SK-N-SH treated with all-trans-retinoic acid at 6 μM for 48 hours (cell line): Measurements from ENCODE around the gene TMEM60.

ENCODE experiments used
- ATAC-seq: fragments of 200-7000 bp; cut with Tn5 transposase; 3 replicates; pipeline ENCODE4 v1.9.1; 2020; ENCODE audit warnings: mild to moderate bottlenecking, moderate library complexity
- ARNTL ChIP-seq: fragments of 450-650 bp; formaldehyde crosslinking; IDR thresholded peaks from 2 replicates; pipeline ENCODE4 v1.5.0; 2020; ENCODE audit warnings: low read depth, mild to moderate bottlenecking, moderate library complexity, borderline replicate concordance
- BACH2 ChIP-seq: fragments of 250-450 bp; sonication (Bioruptor Pico); IDR thresholded peaks from 2 replicates; pipeline ENCODE4 v1.9.0; 2021; ENCODE audit warnings: mild to moderate bottlenecking, borderline replicate concordance
- CREB5 ChIP-seq: fragments of 250-450 bp; sonication (Bioruptor Pico); IDR thresholded peaks from 2 replicates; pipeline ENCODE4 v1.5.1; 2020; ENCODE audit warnings: low read depth, mild to moderate bottlenecking, moderate library complexity
- ESRRG ChIP-seq: fragments of 250-450 bp; sonication (Bioruptor Pico); IDR thresholded peaks from 2 replicates; pipeline ENCODE4 v1.6.1; 2021; ENCODE audit warnings: mild to moderate bottlenecking
- GLIS3 ChIP-seq: fragments of 250-450 bp; sonication (Bioruptor Pico); IDR thresholded peaks from 2 replicates; pipeline ENCODE4 v1.5.0; 2020; ENCODE audit warnings: mild to moderate bottlenecking, moderate library complexity
- ISL1 ChIP-seq: fragments of 250-450 bp; sonication (Bioruptor Pico); IDR thresholded peaks from 2 replicates; pipeline ENCODE4 v2.1.2; 2022; ENCODE audit warnings: mild to moderate bottlenecking, moderate library complexity
- OSR1 ChIP-seq: fragments of 250-450 bp; sonication (Bioruptor Pico); IDR thresholded peaks from 2 replicates; pipeline ENCODE4 v1.8.0; 2022; ENCODE audit warnings: moderate library complexity, mild to moderate bottlenecking, inconsistent platforms
- PPARA ChIP-seq: fragments of 250-450 bp; sonication (Bioruptor Pico); IDR thresholded peaks from 2 replicates; pipeline ENCODE4 v1.5.0; 2020; ENCODE audit warnings: mild to moderate bottlenecking, borderline replicate concordance
- SNAI2 ChIP-seq: fragments of 250-450 bp; sonication (Bioruptor Pico); IDR thresholded peaks from 2 replicates; pipeline ENCODE4 v1.5.0; 2020; ENCODE audit warnings: mild to moderate bottlenecking, moderate library complexity
- TCF4 ChIP-seq: fragments of 250-450 bp; sonication (Bioruptor Pico); IDR thresholded peaks from 2 replicates; pipeline ENCODE4 v1.8.0; 2021; ENCODE audit warnings: mild to moderate bottlenecking, moderate library complexity, borderline replicate concordance
- TOX ChIP-seq: fragments of 250-450 bp; sonication (Bioruptor Pico); IDR thresholded peaks from 2 replicates; pipeline ENCODE4 v1.8.0; 2021; ENCODE audit warnings: mild to moderate bottlenecking, moderate library complexity, borderline replicate concordance
- ZC3H10 ChIP-seq: fragments of 250-450 bp; sonication (Bioruptor Pico); IDR thresholded peaks from 2 replicates; pipeline ENCODE4 v1.5.1; 2021; ENCODE audit warnings: mild to moderate bottlenecking, moderate library complexity
- ZFP3 ChIP-seq: fragments of 250-450 bp; sonication (Bioruptor Pico); IDR thresholded peaks from 2 replicates; pipeline ENCODE4 v1.5.0; 2020; ENCODE audit warnings: mild to moderate bottlenecking, moderate library complexity
- ZFP30 ChIP-seq: fragments of 450-650 bp; formaldehyde crosslinking; IDR thresholded peaks from 2 replicates; pipeline ENCODE4 v1.5.0; 2022; ENCODE audit warnings: mild to moderate bottlenecking, moderate library complexity
- ZNF70 ChIP-seq: fragments of 450-650 bp; formaldehyde crosslinking; IDR thresholded peaks from 2 replicates; pipeline ENCODE4 v1.5.0; 2020; ENCODE audit warnings: mild to moderate bottlenecking, moderate library complexity
- ZNF8 ChIP-seq: fragments of 450-650 bp; formaldehyde crosslinking; IDR thresholded peaks from 2 replicates; pipeline ENCODE4 v1.5.0; 2020; ENCODE audit warnings: mild to moderate bottlenecking, moderate library complexity
- TF ChIP-seq, protein P1 (sequence below): fragments of 250-450 bp; sonication (Bioruptor Pico); IDR thresholded peaks from 2 replicates; pipeline ENCODE4 v1.8.0; 2020; ENCODE audit warnings: mild to moderate bottlenecking, moderate library complexity, borderline replicate concordance
- TF ChIP-seq, protein P2 (sequence below): fragments of 250-450 bp; sonication (Bioruptor Pico); IDR thresholded peaks from 2 replicates; pipeline ENCODE4 v1.8.0; 2021; ENCODE audit warnings: low read depth, mild to moderate bottlenecking, moderate library complexity, borderline replicate concordance
- TF ChIP-seq, protein P3 (sequence below): fragments of 250-450 bp; sonication (Bioruptor Pico); IDR thresholded peaks from 2 replicates; pipeline ENCODE4 v1.5.0; 2020; ENCODE audit warnings: mild to moderate bottlenecking, moderate library complexity
- TF ChIP-seq, protein P4 (sequence below): fragments of 250-450 bp; sonication (Bioruptor Pico); IDR thresholded peaks from 2 replicates; pipeline ENCODE4 v1.5.1; 2021; ENCODE audit warnings: mild to moderate bottlenecking, moderate library complexity

The TMEM60 gene

GRCh38 chr7:77830649-77831355 is 32.6 kb upstream of the TMEM60 start:
- TF ChIP-seq ZNF8 (CRISPR knock-in tag) (no peak), ESRRG (CRISPR knock-in tag) (no peak), GLIS3 (no peak), ISL1 (CRISPR knock-in tag) (no peak), SNAI2 (CRISPR knock-in tag) (no peak)
- ATAC-seq, result no peak

- no peak for ATAC-seq
These were observed 29.8 kb upstream of the TMEM60 start for GRCh38 chr7:77827999-77828398.

DNA sequence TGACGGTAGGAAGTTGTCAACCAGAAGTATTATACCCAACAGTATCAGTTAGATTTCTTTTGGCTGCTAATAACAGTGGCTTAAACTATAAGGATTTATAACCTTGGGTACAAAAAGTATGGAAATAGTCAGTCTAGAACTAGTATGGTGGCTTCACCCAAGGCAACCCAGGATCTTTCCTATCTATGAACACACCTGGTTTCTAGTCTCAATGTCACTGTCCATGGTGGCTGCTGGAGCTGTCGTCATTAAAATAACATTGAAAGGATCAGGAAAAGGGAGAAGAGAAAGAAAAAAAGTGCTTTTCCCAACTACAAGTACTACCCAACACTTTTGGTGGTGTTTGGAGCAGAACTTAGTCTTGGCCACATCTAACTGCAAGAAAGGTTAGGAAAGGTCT is 28.1 kb upstream of the TMEM60 start:
- no peak for ATAC-seq
- TF ChIP-seq ARNTL (CRISPR knock-in tag), result no peak
- no peak for TF ChIP-seq BACH2
- TF ChIP-seq SNAI2 (CRISPR knock-in tag), result no peak
- TF ChIP-seq ZFP3 (CRISPR knock-in tag), result no peak
- TF ChIP-seq TCF4 (CRISPR knock-in tag), result no peak
- no peak for TF ChIP-seq ZNF70 (CRISPR knock-in tag)
- TF ChIP-seq ESRRG (CRISPR knock-in tag), result no peak
- TF ChIP-seq OSR1 (CRISPR knock-in tag), result no peak
- TF ChIP-seq, protein P1, sequence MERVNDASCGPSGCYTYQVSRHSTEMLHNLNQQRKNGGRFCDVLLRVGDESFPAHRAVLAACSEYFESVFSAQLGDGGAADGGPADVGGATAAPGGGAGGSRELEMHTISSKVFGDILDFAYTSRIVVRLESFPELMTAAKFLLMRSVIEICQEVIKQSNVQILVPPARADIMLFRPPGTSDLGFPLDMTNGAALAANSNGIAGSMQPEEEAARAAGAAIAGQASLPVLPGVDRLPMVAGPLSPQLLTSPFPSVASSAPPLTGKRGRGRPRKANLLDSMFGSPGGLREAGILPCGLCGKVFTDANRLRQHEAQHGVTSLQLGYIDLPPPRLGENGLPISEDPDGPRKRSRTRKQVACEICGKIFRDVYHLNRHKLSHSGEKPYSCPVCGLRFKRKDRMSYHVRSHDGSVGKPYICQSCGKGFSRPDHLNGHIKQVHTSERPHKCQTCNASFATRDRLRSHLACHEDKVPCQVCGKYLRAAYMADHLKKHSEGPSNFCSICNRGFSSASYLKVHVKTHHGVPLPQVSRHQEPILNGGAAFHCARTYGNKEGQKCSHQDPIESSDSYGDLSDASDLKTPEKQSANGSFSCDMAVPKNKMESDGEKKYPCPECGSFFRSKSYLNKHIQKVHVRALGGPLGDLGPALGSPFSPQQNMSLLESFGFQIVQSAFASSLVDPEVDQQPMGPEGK, result no peak
- no peak for TF ChIP-seq ISL1 (CRISPR knock-in tag)
- TF ChIP-seq GLIS3, result no peak
- no peak for TF ChIP-seq TOX (CRISPR knock-in tag)
- TF ChIP-seq, all 23 proteins: peak for 0

More at GRCh38 chr7:77827999-77828398, 29.8 kb upstream of the TMEM60 start:
- no peak for TF ChIP-seq ZFP3 (CRISPR knock-in tag)
- no peak for TF ChIP-seq TCF4 (CRISPR knock-in tag)
- TF ChIP-seq ARNTL (CRISPR knock-in tag), result no peak
- TF ChIP-seq, protein P2, sequence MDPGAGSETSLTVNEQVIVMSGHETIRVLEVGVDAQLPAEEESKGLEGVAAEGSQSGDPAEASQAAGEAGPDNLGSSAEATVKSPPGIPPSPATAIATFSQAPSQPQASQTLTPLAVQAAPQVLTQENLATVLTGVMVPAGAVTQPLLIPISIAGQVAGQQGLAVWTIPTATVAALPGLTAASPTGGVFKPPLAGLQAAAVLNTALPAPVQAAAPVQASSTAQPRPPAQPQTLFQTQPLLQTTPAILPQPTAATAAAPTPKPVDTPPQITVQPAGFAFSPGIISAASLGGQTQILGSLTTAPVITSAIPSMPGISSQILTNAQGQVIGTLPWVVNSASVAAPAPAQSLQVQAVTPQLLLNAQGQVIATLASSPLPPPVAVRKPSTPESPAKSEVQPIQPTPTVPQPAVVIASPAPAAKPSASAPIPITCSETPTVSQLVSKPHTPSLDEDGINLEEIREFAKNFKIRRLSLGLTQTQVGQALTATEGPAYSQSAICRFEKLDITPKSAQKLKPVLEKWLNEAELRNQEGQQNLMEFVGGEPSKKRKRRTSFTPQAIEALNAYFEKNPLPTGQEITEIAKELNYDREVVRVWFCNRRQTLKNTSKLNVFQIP, result no peak
- TF ChIP-seq CREB5 (CRISPR knock-in tag), result no peak
- TF ChIP-seq ZFP30 (CRISPR knock-in tag), result no peak
- no peak for TF ChIP-seq ZNF8 (CRISPR knock-in tag)
- TF ChIP-seq, protein P3, sequence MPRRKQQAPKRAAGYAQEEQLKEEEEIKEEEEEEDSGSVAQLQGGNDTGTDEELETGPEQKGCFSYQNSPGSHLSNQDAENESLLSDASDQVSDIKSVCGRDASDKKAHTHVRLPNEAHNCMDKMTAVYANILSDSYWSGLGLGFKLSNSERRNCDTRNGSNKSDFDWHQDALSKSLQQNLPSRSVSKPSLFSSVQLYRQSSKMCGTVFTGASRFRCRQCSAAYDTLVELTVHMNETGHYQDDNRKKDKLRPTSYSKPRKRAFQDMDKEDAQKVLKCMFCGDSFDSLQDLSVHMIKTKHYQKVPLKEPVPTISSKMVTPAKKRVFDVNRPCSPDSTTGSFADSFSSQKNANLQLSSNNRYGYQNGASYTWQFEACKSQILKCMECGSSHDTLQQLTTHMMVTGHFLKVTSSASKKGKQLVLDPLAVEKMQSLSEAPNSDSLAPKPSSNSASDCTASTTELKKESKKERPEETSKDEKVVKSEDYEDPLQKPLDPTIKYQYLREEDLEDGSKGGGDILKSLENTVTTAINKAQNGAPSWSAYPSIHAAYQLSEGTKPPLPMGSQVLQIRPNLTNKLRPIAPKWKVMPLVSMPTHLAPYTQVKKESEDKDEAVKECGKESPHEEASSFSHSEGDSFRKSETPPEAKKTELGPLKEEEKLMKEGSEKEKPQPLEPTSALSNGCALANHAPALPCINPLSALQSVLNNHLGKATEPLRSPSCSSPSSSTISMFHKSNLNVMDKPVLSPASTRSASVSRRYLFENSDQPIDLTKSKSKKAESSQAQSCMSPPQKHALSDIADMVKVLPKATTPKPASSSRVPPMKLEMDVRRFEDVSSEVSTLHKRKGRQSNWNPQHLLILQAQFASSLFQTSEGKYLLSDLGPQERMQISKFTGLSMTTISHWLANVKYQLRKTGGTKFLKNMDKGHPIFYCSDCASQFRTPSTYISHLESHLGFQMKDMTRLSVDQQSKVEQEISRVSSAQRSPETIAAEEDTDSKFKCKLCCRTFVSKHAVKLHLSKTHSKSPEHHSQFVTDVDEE (CRISPR knock-in tag), result no peak
- no peak for TF ChIP-seq PPARA (CRISPR knock-in tag)
- TF ChIP-seq BACH2, result no peak
- TF ChIP-seq ZC3H10 (CRISPR knock-in tag), result no peak
- no peak for TF ChIP-seq ZNF70 (CRISPR knock-in tag)
- TF ChIP-seq, protein P4, sequence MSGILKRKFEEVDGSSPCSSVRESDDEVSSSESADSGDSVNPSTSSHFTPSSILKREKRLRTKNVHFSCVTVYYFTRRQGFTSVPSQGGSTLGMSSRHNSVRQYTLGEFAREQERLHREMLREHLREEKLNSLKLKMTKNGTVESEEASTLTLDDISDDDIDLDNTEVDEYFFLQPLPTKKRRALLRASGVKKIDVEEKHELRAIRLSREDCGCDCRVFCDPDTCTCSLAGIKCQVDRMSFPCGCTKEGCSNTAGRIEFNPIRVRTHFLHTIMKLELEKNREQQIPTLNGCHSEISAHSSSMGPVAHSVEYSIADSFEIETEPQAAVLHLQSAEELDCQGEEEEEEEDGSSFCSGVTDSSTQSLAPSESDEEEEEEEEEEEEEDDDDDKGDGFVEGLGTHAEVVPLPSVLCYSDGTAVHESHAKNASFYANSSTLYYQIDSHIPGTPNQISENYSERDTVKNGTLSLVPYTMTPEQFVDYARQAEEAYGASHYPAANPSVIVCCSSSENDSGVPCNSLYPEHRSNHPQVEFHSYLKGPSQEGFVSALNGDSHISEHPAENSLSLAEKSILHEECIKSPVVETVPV (CRISPR knock-in tag), result no peak
- TF ChIP-seq OSR1 (CRISPR knock-in tag), result no peak
- TF ChIP-seq ESRRG (CRISPR knock-in tag), result no peak
- TF ChIP-seq, all 23 proteins: peak for 0
